ENCODE data around the gene PICK1. TPM values are rescaled to one million over a fixed set of nuclear protein-coding genes. Genes with fewer than 3 reads are reported as not detected.

PICK1 gene
- total and polyA plus RNA-seq, 2 of the 8 experiments (the other 6 are each of a cell fraction or from before 2014, with no cell fraction given) = 20.4 to 22.9 TPM

DNA sequence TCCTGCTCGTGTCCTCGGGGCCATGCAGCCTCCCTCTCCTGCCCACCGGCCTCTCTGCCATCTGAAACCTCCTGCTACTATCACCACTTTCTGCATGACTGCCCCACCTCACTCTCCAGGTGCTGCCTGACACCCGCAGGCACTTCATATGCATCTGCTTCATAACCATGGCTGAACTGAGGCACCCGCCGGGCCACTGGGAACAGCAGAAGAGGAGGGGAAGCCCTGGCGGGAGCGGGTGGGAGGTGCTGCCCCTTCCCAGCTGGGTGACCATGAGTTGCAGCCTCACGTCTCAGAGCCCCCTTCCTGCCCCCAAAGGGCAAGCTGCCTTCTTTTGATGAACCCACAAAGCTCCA lies 21.7 kb upstream of the PICK1 start (continued):
- TF ChIP-seq RFX5 (IDR thresholded peaks at IDR 0.05; ENCODE audit: borderline replicate concordance, low read depth, low read length) (no peak), CBX8 (IDR thresholded peaks at IDR 0.05; ENCODE audit: borderline replicate concordance, low read depth, low read length) (no peak)
